HepG2 (cell line): ENCODE results near the gene ALDH1L2. TPM values are rescaled to one million over a fixed set of nuclear protein-coding genes. Genes with fewer than 3 reads are reported as not detected.

ENCODE experiments used
- CREB1 ChIP-seq, 2 experiments: fragments of 450-650 bp in 1 of 2; IDR thresholded peaks; 2 replicates each; pipeline ENCODE4 v1.6.1; 2016 to 2017; ENCODE audit warnings: control low read depth in 1 of 2, mild to moderate bottlenecking in 1 of 2, missing compliant biosample characterization in 1 of 2, missing genetic modification characterization in 1 of 2
- EP300 ChIP-seq, 3 experiments: sonication (generic) in 1 of 3; formaldehyde crosslinking in 1 of 3; IDR thresholded peaks; 2 replicates each; pipeline versions ENCODE4 v1.5.1 to v1.6.1; 2011 to 2020; ENCODE audit warnings: low read depth in 2 of 3, low read length in 2 of 3, borderline replicate concordance in 1 of 3, improper control_type of control experiment in 1 of 3, mild to moderate bottlenecking in 1 of 3, missing genetic modification reagents in 1 of 3, moderate library complexity in 1 of 3
- FOXA1 ChIP-seq, 2 experiments: fragments of 450-650 bp in 1 of 2; sonication (generic) in 1 of 2; formaldehyde crosslinking in 1 of 2; IDR thresholded peaks; 2 replicates each; pipeline versions ENCODE4 v1.4.0 to v1.6.1; 2016 to 2020; ENCODE audit warnings: missing genetic modification reagents in 1 of 2
- FOXA3 ChIP-seq: IDR thresholded peaks from 2 replicates; pipeline ENCODE4 v1.6.1; 2016; ENCODE audit warnings: missing genetic modification reagents, missing compliant biosample characterization
- GATAD2A ChIP-seq: IDR thresholded peaks from 2 replicates; pipeline ENCODE4 v1.6.1; 2016
- HIC2 ChIP-seq: sonication (generic); formaldehyde crosslinking; IDR thresholded peaks from 2 replicates; pipeline ENCODE4 v1.9.0; 2022; ENCODE audit warnings: low read depth, missing genetic modification reagents
- HNF4A ChIP-seq: sonication (generic); formaldehyde crosslinking; IDR thresholded peaks from 2 replicates; pipeline ENCODE4 v1.4.0; 2020; ENCODE audit warnings: missing genetic modification reagents
- IRF9 ChIP-seq: sonication (generic); formaldehyde crosslinking; IDR thresholded peaks from 2 replicates; pipeline ENCODE4 v1.8.0; 2022; ENCODE audit warnings: missing genetic modification reagents, mild to moderate bottlenecking, borderline replicate concordance
- MAFF ChIP-seq: IDR thresholded peaks from 2 replicates; pipeline ENCODE4 v1.6.1; 2011; ENCODE audit warnings: low read depth, low read length, improper control_type of control experiment
- MATR3 ChIP-seq: sonication (generic); formaldehyde crosslinking; IDR thresholded peaks from 2 replicates; pipeline ENCODE4 v1.4.0; 2020; ENCODE audit warnings: missing genetic modification reagents
- NR2C2 ChIP-seq: sonication (generic); formaldehyde crosslinking; IDR thresholded peaks from 2 replicates; pipeline ENCODE4 v1.4.0; 2020; ENCODE audit warnings: missing genetic modification reagents, mild to moderate bottlenecking, moderate library complexity, borderline replicate concordance
- PRPF4 ChIP-seq: fragments of 200-400 bp; formaldehyde crosslinking; IDR thresholded peaks from 2 replicates; pipeline ENCODE4 v1.6.1; 2016; ENCODE audit warnings: low read length, low read depth; ENCODE audit not compliant: poor library complexity, severe bottlenecking
- SAP130 ChIP-seq: IDR thresholded peaks from 2 replicates; pipeline ENCODE4 v1.6.1; 2016; ENCODE audit warnings: low read depth
- TCF7 ChIP-seq: sonication (generic); IDR thresholded peaks from 2 replicates; pipeline ENCODE4 v1.6.1; 2016; ENCODE audit warnings: antibody characterized with exemption, low read depth
- ZKSCAN8 ChIP-seq: IDR thresholded peaks from 2 replicates; pipeline ENCODE4 v1.6.1; 2016; ENCODE audit warnings: borderline replicate concordance, missing genetic modification reagents, missing compliant biosample characterization
- ZNF17 ChIP-seq: sonication (generic); formaldehyde crosslinking; IDR thresholded peaks from 2 replicates; pipeline ENCODE4 v1.5.0; 2020; ENCODE audit warnings: mild to moderate bottlenecking, missing genetic modification reagents
- ZNF567 ChIP-seq: sonication (generic); formaldehyde crosslinking; IDR thresholded peaks from 2 replicates; pipeline ENCODE4 v1.8.1; 2023; ENCODE audit warnings: mild to moderate bottlenecking, missing genetic modification reagents, borderline replicate concordance
- ZNF674 ChIP-seq: sonication (generic); formaldehyde crosslinking; IDR thresholded peaks from 2 replicates; pipeline ENCODE4 v1.5.0; 2020; ENCODE audit warnings: low read depth, mild to moderate bottlenecking, missing genetic modification reagents
- polyA plus RNA-seq, 8 experiments: library from polyadenylated mRNA; depleted of rRNA in 3 of 8; stranded (reverse) in 7 of 8; unstranded in 1 of 8; fragments of >200 nt; fragmentation: Illumina TruSeq in 4 of 8; extraction: Trizol in 4 of 8; gene quantifications; 2 replicates each; pipeline versions ENCODE4 v1.2.1 to v1.2.3, GENCODE V29; 2011 to 2016; ENCODE audit warnings: low read depth in 4 of 8, missing spikeins in 1 of 8, mixed read lengths in 1 of 8; ENCODE audit not compliant: insufficient read depth in 1 of 8
- total RNA-seq, 5 experiments: library from RNA; depleted of rRNA; stranded (reverse); fragments of >200 nt; fragmentation: Illumina TruSeq; extraction: Trizol; gene quantifications; 2 replicates each; pipeline ENCODE4 v1.2.3, GENCODE V29; 2016; ENCODE audit warnings: low read depth in 1 of 5
- TF ChIP-seq, protein P1 (sequence below), 2 experiments: sonication (generic) in 1 of 2; formaldehyde crosslinking in 1 of 2; IDR thresholded peaks; 2 replicates each; pipeline versions ENCODE4 v1.4.0 to v1.6.1; 2018 to 2020; ENCODE audit warnings: missing genetic modification reagents in 2 of 2, borderline replicate concordance in 1 of 2, low read depth in 1 of 2, mild to moderate bottlenecking in 1 of 2, missing biosample characterization in 1 of 2
- TF ChIP-seq, protein P2 (sequence below): IDR thresholded peaks from 2 replicates; pipeline ENCODE4 v1.6.1; 2016; ENCODE audit warnings: mild to moderate bottlenecking
- TF ChIP-seq, protein P3 (sequence below): IDR thresholded peaks from 2 replicates; pipeline ENCODE4 v1.6.1; 2016; ENCODE audit warnings: low read depth

The ALDH1L2 gene
- total and polyA plus RNA-seq, 2 of the 13 experiments (the other 11 are each of a cell fraction or from before 2014, with no cell fraction given), result 0.40 to 4.6 TPM

GRCh38 chr12:105120551-105120950 lies 36.3 kb upstream of the ALDH1L2 start (continued):
- TF ChIP-seq, protein P1, sequence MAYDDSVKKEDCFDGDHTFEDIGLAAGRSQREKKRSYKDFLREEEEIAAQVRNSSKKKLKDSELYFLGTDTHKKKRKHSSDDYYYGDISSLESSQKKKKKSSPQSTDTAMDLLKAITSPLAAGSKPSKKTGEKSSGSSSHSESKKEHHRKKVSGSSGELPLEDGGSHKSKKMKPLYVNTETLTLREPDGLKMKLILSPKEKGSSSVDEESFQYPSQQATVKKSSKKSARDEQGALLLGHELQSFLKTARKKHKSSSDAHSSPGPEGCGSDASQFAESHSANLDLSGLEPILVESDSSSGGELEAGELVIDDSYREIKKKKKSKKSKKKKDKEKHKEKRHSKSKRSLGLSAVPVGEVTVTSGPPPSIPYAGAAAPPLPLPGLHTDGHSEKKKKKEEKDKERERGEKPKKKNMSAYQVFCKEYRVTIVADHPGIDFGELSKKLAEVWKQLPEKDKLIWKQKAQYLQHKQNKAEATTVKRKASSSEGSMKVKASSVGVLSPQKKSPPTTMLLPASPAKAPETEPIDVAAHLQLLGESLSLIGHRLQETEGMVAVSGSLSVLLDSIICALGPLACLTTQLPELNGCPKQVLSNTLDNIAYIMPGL (CRISPR knock-in tag; IDR thresholded peaks at IDR 0.05; ENCODE audit: borderline replicate concordance in 1 of 2, low read depth in 1 of 2), result no peak
- TF ChIP-seq SAP130 (CRISPR knock-in tag), result peak; percentile 68
- 0 out of 2 replicates have a peak, but pooled peaks have one; percentile 20 for TF ChIP-seq FOXA1 (IDR thresholded peaks at IDR 0.05)
- TF ChIP-seq FOXA1 (CRISPR knock-in tag; IDR thresholded peaks at IDR 0.05), result peak; percentile 49
- TF ChIP-seq EP300 (IDR thresholded peaks at IDR 0.05; ENCODE audit: low read depth in 2 of 2, low read length in 2 of 2), result peak in 1 of 2 experiments; percentile 17; a peak in 1 of 4 replicates
- TF ChIP-seq EP300 (CRISPR knock-in tag; IDR thresholded peaks at IDR 0.05; ENCODE audit: borderline replicate concordance), result no peak
- no peak for TF ChIP-seq IRF9 (CRISPR knock-in tag)
- TF ChIP-seq ZNF674 (CRISPR knock-in tag), result no peak
- 0 out of 2 replicates have a peak, but pooled peaks have one; percentile 43 for TF ChIP-seq MAFF
- TF ChIP-seq PRPF4, result no peak
- TF ChIP-seq CREB1 (IDR thresholded peaks at IDR 0.05), result peak; percentile 51; the same call in 1 of the 2 replicates
- no peak for TF ChIP-seq CREB1 (CRISPR knock-in tag; IDR thresholded peaks at IDR 0.05)
- TF ChIP-seq, protein P2, sequence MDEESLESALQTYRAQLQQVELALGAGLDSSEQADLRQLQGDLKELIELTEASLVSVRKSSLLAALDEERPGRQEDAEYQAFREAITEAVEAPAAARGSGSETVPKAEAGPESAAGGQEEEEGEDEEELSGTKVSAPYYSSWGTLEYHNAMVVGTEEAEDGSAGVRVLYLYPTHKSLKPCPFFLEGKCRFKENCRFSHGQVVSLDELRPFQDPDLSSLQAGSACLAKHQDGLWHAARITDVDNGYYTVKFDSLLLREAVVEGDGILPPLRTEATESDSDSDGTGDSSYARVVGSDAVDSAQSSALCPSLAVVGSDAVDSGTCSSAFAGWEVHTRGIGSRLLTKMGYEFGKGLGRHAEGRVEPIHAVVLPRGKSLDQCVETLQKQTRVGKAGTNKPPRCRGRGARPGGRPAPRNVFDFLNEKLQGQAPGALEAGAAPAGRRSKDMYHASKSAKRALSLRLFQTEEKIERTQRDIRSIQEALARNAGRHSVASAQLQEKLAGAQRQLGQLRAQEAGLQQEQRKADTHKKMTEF (CRISPR knock-in tag), result 0 out of 2 replicates have a peak, but pooled peaks have one; percentile 26
- TF ChIP-seq NR2C2 (CRISPR knock-in tag), result no peak
- TF ChIP-seq HIC2, result no peak
- TF ChIP-seq HNF4A (CRISPR knock-in tag), result no peak
- peak; percentile 50; the same call in 1 of the 2 replicates for TF ChIP-seq GATAD2A (CRISPR knock-in tag)
- TF ChIP-seq, protein P3, sequence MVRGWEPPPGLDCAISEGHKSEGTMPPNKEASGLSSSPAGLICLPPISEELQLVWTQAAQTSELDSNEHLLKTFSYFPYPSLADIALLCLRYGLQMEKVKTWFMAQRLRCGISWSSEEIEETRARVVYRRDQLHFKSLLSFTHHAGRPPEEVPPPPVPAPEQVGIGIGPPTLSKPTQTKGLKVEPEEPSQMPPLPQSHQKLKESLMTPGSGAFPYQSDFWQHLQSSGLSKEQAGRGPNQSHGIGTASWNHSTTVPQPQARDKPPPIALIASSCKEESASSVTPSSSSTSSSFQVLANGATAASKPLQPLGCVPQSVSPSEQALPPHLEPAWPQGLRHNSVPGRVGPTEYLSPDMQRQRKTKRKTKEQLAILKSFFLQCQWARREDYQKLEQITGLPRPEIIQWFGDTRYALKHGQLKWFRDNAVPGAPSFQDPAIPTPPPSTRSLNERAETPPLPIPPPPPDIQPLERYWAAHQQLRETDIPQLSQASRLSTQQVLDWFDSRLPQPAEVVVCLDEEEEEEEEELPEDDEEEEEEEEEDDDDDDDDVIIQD (CRISPR knock-in tag), result peak; percentile 66; the same call in 1 of the 2 replicates
- no peak for TF ChIP-seq MATR3 (CRISPR knock-in tag)
- TF ChIP-seq ZKSCAN8 (CRISPR knock-in tag), result no peak
- no peak for TF ChIP-seq ZNF17 (CRISPR knock-in tag)
- TF ChIP-seq ZNF567 (CRISPR knock-in tag), result no peak
- TF ChIP-seq TCF7, result peak; percentile 77
- TF ChIP-seq FOXA3 (CRISPR knock-in tag), result peak; percentile 79
